ENCODE measurements around the gene TRAK2. TPM values are rescaled to one million over a fixed set of nuclear protein-coding genes. Genes with fewer than 3 reads are reported as not detected.

The TRAK2 gene
- total RNA-seq, 4 donors from 2014 or later = 59.7 to 105 (median 65.2) TPM

GRCh38 chr2:201347138-201347537 lies 104.1 kb downstream of the TRAK2 start:
- TF ChIP-seq CTCF (IDR thresholded peaks at IDR 0.05; ENCODE audit: low read depth) = no peak

- TF ChIP-seq CTCF (IDR thresholded peaks at IDR 0.05; ENCODE audit: low read depth) = no peak
Measured at GRCh38 chr2:201345625-201346213, 105.5 kb downstream of the TRAK2 start.

- TF ChIP-seq CTCF (IDR thresholded peaks at IDR 0.05; ENCODE audit: low read depth) = no peak
Measured at GRCh38 chr2:201344663-201345366, 106.4 kb downstream of the TRAK2 start.

- TF ChIP-seq CTCF (IDR thresholded peaks at IDR 0.05; ENCODE audit: low read depth) = no peak
Measured at GRCh38 chr2:201343559-201343958, 107.7 kb downstream of the TRAK2 start.

- no peak for TF ChIP-seq CTCF (IDR thresholded peaks at IDR 0.05; ENCODE audit: low read depth)
Measured at GRCh38 chr2:201342923-201343322, 108.3 kb downstream of the TRAK2 start.

- TF ChIP-seq CTCF (IDR thresholded peaks at IDR 0.05; ENCODE audit: low read depth) = no peak
Measured at GRCh38 chr2:201329409-201329808, 121.8 kb downstream of the TRAK2 start.

- TF ChIP-seq CTCF (IDR thresholded peaks at IDR 0.05; ENCODE audit: low read depth) = no peak
Measured at GRCh38 chr2:201327678-201328077, 123.6 kb downstream of the TRAK2 start.

Small RNAs within 50 kb of the gene (small RNA-seq; reads per million reads assigned to genes)
- 0.49 reads per million for gene RF00019

Other genes with a start within 250 kb of the TRAK2 start
- 10 to 100 TPM; 17.3 to 34.8 (median 22.7) TPM for gene CASP8, start 190.9 kb downstream of the TRAK2 start, total RNA-seq
- gene FLACC1, start 94.1 kb downstream of the TRAK2 start, total RNA-seq = 1 to 10 TPM in 3 of 4 donors, under 1 TPM in 1; 0.68 to 4.7 (median 1.9) TPM
- 10 to 100 TPM; 29.3 to 86.7 (median 43.2) TPM for gene STRADB, start 282 bp upstream of the TRAK2 start, total RNA-seq
- 10 to 100 TPM; 18.4 to 31.7 (median 22.3) TPM for gene TMEM237, start 192.0 kb upstream of the TRAK2 start, total RNA-seq
- under 1 TPM in 2 of 4 donors, not detected in 2; 0.22 to 0.85 TPM for gene MPP4, start 247.2 kb upstream of the TRAK2 start, total RNA-seq